HG03103 (cell line): ENCODE results near the gene WNT1.

ENCODE experiments used
- ATAC-seq: cut with Tn5 transposase; IDR thresholded peaks from one replicate; pipeline ENCODE4 v1.9.1; 2021; ENCODE audit warnings: low read depth; ENCODE audit not compliant: unreplicated experiment

WNT1 gene

DNA sequence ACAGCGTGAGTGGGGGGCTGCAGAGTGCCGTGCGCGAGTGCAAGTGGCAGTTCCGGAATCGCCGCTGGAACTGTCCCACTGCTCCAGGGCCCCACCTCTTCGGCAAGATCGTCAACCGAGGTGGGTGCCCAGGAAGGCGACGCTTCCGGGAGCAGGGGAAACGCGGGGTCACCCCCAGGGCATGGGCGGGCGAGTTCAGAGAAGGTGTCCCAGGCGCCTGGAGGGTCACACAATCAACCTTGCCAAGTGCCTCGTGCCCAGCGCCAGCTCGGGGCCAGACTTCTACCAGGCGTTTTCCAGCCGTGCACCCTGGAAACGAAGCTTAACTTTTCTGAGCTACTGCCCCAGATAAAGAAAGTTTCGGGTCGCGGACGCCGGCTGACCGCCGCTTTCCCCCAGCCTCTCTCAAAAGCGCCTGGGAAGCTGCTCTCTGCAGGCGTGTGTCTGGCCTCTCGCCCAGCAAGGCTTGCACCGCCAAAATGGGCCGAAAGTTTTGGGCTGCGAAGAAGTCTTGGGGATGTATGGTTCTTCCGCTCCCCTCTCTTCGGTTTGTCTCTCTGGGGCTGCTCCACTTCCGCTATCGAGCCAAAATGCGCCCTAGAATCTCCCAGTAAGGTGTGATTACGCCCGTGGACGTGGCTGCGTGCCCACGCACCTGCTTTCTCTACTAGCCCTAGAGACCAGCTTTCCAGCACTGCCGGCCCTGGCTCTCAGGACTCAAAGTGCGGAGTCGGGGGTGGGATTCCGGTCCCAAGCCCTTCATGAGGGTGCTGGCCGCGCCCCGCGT, 1.7 kb downstream of the WNT1 start:
- no peak for ATAC-seq

DNA sequence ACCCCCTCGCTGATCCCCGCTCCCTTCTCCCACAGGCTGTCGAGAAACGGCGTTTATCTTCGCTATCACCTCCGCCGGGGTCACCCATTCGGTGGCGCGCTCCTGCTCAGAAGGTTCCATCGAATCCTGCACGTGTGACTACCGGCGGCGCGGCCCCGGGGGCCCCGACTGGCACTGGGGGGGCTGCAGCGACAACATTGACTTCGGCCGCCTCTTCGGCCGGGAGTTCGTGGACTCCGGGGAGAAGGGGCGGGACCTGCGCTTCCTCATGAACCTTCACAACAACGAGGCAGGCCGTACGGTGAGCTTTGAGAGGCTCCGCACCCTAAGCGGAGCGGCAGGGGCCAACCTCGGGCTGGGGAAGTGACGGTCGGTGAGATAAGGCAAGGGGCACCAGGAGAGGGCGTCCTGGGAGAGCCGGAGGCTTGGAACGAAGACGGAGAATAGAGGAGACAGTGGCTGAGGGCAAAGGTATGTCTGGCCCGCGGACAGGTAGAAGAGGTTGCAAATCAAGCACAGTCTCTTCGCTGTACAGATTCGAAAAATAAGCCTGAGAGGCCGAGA, 2.3 kb downstream of the WNT1 start:
- ATAC-seq: no peak

DNA sequence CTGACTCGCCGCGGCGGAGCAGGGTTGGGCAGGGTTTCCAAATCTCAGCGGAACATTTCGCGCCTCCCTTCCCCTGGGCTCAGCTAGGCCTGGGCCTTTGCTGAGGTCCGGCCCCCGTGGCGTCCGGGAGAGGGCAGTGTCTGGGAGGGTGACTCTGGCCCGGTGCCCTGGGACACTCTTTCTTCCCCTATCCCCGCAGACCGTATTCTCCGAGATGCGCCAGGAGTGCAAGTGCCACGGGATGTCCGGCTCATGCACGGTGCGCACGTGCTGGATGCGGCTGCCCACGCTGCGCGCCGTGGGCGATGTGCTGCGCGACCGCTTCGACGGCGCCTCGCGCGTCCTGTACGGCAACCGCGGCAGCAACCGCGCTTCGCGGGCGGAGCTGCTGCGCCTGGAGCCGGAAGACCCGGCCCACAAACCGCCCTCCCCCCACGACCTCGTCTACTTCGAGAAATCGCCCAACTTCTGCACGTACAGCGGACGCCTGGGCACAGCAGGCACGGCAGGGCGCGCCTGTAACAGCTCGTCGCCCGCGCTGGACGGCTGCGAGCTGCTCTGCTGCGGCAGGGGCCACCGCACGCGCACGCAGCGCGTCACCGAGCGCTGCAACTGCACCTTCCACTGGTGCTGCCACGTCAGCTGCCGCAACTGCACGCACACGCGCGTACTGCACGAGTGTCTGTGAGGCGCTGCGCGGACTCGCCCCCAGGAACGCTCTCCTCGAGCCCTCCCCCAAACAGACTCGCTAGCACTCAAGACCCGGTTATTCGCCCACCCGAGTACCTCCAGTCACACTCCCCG, 3.0 kb downstream of the WNT1 start:
- no peak for ATAC-seq

DNA sequence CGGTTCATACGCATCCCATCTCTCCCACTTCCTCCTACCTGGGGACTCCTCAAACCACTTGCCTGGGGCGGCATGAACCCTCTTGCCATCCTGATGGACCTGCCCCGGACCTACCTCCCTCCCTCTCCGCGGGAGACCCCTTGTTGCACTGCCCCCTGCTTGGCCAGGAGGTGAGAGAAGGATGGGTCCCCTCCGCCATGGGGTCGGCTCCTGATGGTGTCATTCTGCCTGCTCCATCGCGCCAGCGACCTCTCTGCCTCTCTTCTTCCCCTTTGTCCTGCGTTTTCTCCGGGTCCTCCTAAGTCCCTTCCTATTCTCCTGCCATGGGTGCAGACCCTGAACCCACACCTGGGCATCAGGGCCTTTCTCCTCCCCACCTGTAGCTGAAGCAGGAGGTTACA, 3.6 kb downstream of the WNT1 start:
- ATAC-seq: no peak

DNA sequence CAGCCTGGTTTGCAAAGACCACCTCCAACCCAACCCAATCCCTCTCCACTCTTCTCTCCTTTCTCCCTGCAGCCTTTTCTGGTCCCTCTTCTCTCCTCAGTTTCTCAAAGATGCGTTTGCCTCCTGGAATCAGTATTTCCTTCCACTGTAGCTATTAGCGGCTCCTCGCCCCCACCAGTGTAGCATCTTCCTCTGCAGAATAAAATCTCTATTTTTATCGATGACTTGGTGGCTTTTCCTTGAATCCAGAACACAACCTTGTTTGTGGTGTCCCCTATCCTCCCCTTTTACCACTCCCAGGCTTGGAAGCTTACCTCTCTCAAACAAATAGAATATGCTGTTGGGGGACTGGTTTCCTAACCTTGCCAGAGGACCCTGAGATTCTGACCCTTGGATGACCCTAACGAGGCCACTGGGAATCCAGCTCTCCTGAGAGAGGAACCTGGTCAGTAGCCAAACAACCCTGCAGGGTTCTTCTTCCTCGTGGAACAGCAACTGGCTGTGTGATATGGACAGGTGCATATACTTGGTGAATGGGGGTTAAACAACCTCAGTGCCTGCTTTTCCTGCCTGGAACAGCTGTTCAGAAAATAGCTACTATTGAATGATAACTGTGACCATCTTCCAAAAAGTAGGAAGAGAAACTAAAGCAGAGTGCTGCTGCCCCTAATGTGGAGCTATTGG, 4.4 kb downstream of the WNT1 start:
- ATAC-seq: no peak

DNA sequence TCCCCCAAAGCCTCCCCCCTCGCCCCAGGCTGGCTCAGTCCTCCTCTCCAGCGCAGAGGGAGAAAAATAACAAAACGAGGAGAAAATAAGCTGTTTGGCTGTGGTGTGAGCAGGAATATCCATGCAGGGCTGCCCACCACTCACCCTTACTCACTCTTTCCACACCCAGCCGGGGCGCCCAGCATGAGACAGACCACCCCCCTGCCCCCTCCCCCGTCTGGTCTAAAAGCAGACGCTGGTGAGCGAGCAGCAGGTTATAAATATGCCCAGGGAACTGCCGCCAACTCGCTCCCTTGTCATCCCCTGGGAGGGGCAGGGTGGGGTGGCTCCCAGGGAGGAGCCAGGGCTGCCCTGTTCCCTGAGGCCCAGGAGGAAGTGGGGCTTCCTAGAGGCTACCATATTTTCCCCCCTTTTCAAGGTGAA, 7.4 kb downstream of the WNT1 start:
- ATAC-seq: no peak

DNA sequence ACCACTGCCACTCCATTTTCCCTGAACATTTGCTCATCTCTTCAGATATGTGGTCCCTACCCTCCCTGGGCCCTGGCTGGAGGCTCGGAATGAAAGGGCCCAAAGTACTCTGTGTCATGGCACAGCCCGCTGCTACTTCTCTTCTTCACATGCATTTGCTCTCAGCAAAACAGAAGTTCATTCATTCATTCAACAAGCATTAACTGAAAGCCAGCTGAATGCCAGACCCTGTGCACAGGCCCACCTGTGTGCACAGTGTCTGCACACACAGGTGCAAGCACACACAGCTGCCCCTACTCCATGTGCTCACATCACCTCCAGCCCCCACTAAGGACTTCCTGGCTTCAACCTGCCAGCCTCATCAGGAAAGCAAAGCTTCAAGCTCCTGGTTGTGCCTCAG, 7.8 kb downstream of the WNT1 start:
- ATAC-seq: no peak

DNA sequence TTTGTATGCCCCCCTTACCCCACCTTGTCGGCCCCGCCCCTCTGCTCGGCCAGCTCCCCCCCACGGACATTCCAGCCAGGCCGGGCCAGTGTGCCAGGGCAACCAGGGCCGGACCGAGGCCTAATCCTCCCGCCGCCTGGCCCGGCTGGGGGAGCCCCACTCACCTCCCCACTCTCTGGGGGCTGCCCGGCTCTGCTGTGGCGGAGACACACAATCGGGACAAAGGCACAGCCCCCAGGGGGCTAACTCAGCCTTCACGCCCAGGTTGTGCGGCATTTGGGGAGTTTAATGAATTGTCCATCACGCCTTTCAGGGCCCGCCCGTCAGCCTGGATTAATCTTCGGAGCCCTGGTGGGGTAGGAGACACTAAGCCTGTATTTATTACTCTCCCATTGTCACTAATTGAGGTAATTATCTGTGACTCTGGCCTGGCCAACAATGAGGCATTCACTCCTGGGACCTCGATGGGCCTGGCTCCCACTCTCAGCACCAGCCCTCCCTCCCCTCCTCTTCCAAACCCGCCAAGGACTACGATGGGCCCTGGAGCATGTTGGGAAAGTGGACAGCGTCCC, 8.7 kb downstream of the WNT1 start:
- no peak for ATAC-seq

DNA sequence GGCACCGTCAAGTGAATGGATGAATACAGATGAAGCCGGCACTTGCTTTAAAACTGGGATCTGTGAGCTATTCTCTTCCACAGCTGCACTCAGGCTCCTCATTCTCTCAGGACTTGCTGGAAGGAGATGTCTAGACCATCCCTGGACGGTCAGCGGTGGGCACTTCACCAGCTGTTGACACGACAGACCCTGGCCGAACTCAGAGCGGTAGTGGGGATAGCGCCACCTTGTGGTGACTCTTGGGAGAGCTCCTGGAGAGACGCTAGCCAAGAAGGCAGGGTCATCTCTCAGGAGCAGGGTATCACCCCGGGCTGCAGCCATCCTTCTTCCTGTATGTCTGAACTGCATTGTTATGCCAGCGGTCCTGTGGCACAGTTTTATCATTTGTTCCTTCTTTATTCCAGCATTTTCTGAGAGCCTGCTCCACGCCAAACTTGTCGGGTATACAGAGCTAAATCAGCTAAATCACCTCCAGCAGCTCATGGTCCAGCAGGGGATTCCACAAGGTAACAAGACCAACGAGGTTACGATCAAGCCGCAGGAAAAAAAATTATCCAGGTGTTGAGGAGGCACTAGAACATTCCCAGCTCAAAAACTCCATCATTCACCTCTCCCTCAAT, 10.0 kb downstream of the WNT1 start:
- no peak for ATAC-seq

DNA sequence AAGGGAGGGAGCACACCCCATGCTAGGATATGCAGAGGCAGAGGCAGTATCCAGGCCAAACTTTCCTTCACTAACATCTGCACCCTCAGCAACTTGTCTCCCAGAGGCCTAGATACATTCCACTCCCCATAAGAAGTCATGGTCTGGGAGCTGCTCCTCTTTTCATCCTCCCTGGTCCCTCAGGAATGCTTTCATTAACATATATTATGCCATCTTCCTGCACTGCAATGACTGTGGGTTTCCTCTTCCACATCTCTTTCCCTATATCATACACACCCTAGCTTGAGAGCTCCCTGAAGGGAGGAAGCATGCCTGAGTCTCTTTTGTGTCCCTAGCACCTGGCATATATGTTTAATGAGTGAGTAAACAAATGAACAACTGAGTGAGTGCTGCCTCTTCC, 12.4 kb downstream of the WNT1 start:
- ATAC-seq: no peak

DNA sequence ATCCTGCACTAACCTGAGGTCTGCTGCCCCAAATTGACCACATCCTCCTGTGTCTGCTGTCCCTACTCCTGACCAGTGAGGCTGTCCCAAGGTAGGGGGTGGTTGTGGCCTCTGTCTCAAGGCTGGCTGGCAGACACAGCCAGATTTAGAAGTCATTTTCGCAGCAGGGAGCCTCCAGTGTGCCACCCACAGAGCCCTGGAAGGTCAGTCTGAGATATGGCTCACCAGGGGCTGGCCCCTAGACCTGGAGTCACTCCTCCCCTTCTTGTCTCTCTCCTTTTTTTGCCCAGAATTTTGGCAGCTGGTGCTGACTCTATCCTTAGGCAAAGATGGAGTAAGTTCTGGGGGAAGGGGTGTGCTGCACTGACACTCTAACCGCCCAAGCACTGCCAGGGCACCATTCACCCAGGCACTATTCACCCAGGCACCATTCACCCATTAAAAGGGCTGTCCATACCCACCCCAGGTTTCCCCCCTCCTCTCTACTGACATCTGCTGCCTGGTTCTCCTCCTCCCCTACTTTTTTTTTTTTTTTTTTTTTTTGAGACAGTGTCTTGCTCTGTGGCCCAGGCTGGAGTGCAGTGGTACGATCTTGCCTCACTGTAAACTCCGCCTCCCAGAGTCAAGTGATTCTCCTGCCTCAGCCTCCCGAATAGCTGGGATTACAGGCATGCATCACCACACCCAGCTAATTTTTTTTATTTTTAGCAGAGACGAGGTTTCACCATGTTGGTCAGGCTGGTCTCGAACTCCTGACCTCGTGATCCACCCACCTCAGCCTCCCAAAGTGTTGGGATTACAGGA, 13.3 kb downstream of the WNT1 start:
- ATAC-seq: no peak

DNA sequence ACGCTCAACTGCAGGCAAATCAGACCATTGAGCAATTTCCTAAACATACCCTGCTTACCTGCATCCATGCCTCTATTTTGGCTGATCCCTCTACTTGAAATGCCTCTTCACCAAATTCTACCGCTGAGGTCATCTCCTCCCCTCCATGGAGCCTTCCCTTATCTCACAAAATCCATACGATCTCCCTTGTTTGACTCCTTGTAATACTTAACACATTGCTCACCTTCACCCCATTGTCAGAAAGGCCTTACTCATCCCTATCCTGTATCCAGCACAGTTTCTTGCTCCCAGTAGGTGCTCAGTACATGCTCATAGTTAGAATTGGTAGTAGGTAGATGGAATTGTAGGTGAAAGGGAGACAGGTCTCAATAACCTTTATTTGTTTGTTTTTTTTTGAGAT, 15.7 kb downstream of the WNT1 start:
- no peak for ATAC-seq

DNA sequence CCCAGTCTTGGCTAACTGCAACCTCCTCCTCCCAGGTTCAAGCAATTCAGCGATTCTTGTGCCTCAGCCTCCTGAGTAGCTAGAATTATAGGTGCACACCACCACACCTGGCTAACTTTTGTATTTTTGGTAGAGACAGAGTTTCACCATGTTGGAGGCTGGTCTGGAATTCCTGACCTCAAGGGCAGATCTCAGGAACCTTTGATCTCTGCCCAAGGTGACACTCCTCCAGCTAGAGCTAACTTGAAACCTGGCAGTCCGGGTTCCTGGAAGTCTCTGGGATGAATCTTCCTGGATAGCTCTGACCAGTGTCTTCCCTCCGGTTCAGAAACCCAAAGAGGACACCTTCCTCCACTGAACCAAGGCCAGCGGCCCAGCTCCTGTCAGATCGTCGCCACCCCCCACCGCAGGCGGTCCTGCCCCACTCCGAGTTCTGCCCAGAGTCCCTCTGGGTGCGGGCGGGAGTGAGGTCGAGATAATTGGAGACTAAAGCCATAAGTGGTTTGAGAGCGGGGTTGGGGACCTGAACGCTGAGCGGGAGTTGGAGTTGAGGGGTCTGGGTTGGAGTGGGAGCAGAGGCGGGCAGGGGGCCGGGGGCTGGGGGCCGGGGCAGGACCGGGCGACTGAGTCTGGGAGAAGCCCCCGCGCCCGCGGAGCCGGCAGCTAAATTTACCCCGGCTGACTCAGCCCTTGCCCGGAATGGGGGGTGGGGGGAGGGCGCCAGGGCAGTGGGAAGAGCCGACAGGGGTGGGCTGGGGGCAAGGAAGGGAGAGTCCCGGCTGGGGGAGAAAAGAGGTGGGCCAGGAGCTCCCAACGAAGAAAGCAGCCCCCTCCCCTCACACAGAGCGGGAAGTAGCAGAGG, 16.3 kb downstream of the WNT1 start:
- ATAC-seq: no peak

DNA sequence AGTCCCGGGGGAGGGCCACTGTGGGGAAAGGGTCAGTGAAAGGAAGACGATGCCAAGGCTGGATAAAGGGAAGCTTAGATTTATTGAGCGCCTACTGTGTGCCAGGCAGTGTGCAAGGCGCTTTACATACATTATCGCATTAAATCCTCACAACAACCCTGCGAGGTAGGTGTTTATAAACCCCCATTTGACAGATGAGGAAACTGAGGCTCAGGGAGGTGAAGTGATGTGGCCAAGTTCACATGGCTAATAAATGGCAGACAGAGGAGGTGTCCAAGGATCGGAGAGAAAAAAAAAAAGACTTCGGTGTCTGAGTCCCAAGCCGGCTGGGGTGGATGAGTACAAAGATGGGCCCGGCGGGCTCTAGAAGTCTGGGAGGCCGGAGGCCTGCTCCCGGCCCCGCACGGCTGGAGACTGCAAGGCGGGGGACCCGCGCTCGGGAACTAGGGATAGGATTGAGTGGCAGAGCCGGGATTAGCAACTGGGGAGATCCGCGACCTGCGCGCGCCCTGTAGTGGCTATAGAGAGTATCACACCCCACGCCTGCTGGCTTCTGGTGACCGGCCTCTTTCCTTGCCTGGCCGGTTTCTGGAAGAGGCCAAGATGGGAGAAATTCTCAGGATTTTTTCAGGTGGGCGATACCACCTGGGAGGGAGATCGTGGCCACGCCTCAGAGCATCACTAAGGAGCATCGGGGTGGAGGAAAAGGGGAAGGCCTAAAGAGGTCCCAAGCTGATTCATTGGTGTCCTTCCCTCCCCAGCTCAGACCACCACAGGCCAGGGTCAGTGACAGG, 17.2 kb downstream of the WNT1 start:
- no peak for ATAC-seq

DNA sequence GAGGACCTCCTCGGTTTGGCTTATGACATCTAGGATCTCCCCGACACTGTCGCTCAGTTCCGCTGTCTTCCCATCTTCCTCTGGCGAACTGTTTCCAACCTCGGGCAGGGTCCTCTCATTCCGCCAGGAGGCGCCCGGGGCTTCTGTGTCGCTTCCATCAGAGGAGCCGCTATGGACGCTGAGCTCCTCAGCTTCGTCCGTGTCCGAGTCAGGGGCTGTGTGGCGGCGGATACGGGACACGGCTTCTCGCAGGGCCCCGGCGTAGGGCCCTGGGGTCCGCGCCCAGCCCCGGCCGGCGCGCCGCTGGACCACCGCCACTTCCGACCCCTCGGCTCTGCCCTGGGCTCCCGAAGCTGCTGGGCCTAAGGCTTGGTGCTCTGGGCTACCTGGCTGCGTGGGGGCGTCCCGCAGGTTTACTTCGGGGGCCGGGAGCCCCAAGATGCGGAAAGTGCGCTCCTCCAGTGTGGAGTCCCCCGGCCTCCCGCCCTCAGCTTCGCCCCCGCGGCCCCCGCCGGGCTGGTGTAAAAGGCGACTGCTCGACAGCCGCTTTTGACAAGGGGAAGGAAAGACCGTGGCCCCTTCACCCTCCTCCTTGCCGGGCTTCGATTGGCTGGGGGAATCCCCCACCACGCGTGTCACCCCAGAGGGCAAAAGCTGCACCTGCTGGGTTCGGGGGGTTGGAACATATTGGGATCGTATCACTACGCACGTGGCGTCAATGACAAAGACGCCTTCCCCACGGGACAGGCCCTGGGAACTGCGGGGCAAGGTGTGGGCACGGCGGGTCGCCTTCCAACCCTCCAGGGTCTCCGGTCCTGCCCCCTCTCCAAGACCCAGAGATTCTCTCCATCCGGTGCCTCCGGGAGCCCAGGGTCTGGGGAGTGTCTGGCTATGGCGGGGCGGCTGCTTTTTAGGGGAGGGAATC, 18.9 kb downstream of the WNT1 start:
- ATAC-seq: no peak

DNA sequence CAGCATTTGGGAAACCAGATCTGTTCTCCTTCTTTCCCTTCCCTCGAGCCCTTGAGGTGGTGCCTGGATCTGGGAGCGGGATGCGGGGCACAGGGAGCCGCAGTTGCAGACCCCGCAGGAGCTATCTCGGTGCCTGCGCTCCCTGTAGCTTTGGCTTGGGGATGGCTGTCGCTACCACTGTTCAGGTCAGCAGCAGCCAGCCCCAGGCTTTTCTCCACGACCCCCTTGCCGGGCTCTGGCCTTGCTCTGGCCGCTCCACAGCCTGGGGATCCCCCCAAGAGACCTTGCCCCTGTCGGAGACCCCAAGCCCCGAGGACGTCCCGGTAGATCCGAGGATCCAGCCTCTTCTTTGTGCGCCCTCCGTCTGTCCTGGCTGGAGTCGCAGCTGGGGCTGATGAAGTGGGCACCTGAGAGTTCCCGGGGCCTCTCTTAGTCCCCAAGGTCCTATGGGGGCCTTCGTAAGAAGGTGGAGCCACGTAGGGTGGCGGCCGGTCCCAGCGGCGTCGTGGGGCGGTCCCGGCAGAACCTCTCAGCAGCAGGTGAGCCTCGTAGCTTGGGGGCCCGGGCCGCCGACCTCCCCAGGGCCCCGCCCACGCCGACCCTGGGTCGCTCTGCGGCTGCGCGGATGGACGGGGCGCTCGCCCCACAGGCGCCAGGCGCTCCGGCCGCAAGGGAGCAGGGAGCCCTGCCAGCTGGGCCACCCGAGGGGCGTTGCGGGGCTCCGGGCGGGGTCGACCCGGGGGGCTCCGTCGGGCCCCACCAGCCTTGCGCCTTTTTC, 19.8 kb downstream of the WNT1 start:
- no peak for ATAC-seq
